Measurements from ENCODE around the gene NOD2.

GRCh38 chr16:50717494-50717893 is 24.1 kb downstream of the NOD2 start:
- TF ChIP-seq CTCF (IDR thresholded peaks at IDR 0.05) (no peak), POLR2A (IDR thresholded peaks at IDR 0.05) (no peak), POLR2AphosphoS5 (IDR thresholded peaks at IDR 0.05) (no peak)

All from upper lobe of left lung (tissue), 4 donors.